Activated T-cell treated with anti-CD3 and anti-CD28 coated beads, Interleukin-2, amount 50 U/mL, for 72 hours (primary cell): ENCODE results near the gene SURF2. TPM values are rescaled to one million over a fixed set of nuclear protein-coding genes. Genes with fewer than 3 reads are reported as not detected.

ENCODE experiments used
- ATAC-seq, 2 donors: fragments of 150-1000 bp; cut with Tn5 transposase; replicated peaks in 1 of 2; 2 replicates each; pipeline ENCODE4 v1.10.0; 2021; ENCODE audit warnings: moderate library complexity in 2 of 2, mild to moderate bottlenecking in 1 of 2
- DNase-seq, 2 donors: peaks; one replicate each; pipeline ENCODE4 v3.0.0; 2021 to 2022; ENCODE audit warnings: mixed read lengths in 1 of 2
- H3K27ac Mint-ChIP-seq: one replicate; pipeline ENCODE4 v1.8.0; 2022; ENCODE audit warnings: mild to moderate bottlenecking, moderate library complexity, mixed read lengths
- H3K27me3 Mint-ChIP-seq: one replicate; pipeline ENCODE4 v1.8.0; 2022; ENCODE audit warnings: low read depth, mixed read lengths
- H3K36me3 Mint-ChIP-seq, 2 donors: one replicate each; pipeline ENCODE4 v1.8.0; 2022; ENCODE audit warnings: mixed read lengths in 2 of 2, mild to moderate bottlenecking in 1 of 2; ENCODE audit not compliant: insufficient read depth in 2 of 2
- H3K4me1 Mint-ChIP-seq: one replicate; pipeline ENCODE4 v1.8.0; 2022; ENCODE audit warnings: low read depth, mixed read lengths
- H3K4me3 Mint-ChIP-seq, 2 donors: one replicate each; pipeline ENCODE4 v1.8.0; 2022; ENCODE audit warnings: mild to moderate bottlenecking in 2 of 2, mixed read lengths in 2 of 2, moderate library complexity in 2 of 2
- H3K9me3 Mint-ChIP-seq, 2 donors: one replicate each; pipeline ENCODE4 v1.8.0; 2022; ENCODE audit warnings: mixed read lengths in 2 of 2
- total RNA-seq, 2 donors: library from RNA; stranded (reverse); gene quantifications; one replicate each; pipeline ENCODE4 v1.2.3, GENCODE V29; 2022

SURF2 gene
- total RNA-seq, 2 donors from 2014 or later = 14.7 to 19.9 TPM

GRCh38 chr9:133341369-133342068, 14.8 kb upstream of the SURF2 start:
- ATAC-seq = peak in 1 of 2 donors; percentile 22
- Mint-ChIP-seq H3K27me3 (no peaks in the 10 kb centered on the region), H3K4me1 (peaks cover 37% of the 10 kb centered on the region), H3K36me3 (peaks cover 6 to 23% of the 10 kb centered on the region in 2 donors), H3K4me3 (no peak overlapping the region), H3K27ac (no peak overlapping the region), H3K9me3 (no peaks in the 10 kb centered on the region)
- no peak for DNase-seq

- H3K4me3 Mint-ChIP-seq = no peak overlapping the region
- H3K27me3 Mint-ChIP-seq = no peaks in the 10 kb centered on the region
- H3K27ac Mint-ChIP-seq = no peak overlapping the region
- H3K36me3 Mint-ChIP-seq = peaks cover 6 to 28% of the 10 kb centered on the region in 2 donors
- H3K4me1 Mint-ChIP-seq = peaks cover 37% of the 10 kb centered on the region
- DNase-seq (no peak), ATAC-seq (no peak)
- H3K9me3 Mint-ChIP-seq = no peaks in the 10 kb centered on the region
Measured at GRCh38 chr9:133342069-133342406, 14.3 kb upstream of the SURF2 start.

- peaks cover 6 to 28% of the 10 kb centered on the region in 2 donors for H3K36me3 Mint-ChIP-seq
Measured at GRCh38 chr9:133342570-133342969, 13.8 kb upstream of the SURF2 start.

GRCh38 chr9:133344071-133344470, 12.3 kb upstream of the SURF2 start:
- Mint-ChIP-seq H3K4me3 (no peak overlapping the region), H3K4me1 (peaks cover 46% of the 10 kb centered on the region), H3K27ac (no peak overlapping the region), H3K9me3 (no peaks in the 10 kb centered on the region), H3K27me3 (no peaks in the 10 kb centered on the region), H3K36me3 (peaks cover 16 to 39% of the 10 kb centered on the region in 2 donors)
- no peak for DNase-seq
- ATAC-seq = no peak

More at GRCh38 chr9:133342570-133342969, 13.8 kb upstream of the SURF2 start:
- no peak overlapping the region for H3K4me3 Mint-ChIP-seq
- H3K4me1 Mint-ChIP-seq = peaks cover 39% of the 10 kb centered on the region
- ATAC-seq (no peak), DNase-seq (peak in 1 of 2 donors; percentile 29)
- H3K9me3 Mint-ChIP-seq = no peaks in the 10 kb centered on the region
- no peaks in the 10 kb centered on the region for H3K27me3 Mint-ChIP-seq
- H3K27ac Mint-ChIP-seq = no peak overlapping the region

DNA sequence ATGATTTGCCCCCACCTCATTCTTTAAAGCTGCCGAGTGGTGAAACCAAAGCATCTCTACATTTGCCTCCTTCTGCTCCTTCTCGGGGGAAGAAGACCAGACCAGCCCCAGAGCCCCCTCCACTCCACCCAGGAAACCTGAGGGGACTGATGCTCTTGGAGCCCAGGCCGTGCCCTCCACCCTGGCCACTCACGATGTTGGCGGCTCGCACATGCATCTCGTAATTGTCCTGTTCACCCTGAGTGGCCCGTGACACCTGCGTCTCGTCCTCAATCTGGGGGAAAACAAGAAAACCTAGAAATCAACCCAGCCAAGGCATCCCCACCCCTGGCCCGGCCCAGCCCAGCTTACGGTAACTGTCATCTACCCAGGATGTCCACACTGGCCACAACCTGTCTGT, 11.4 kb upstream of the SURF2 start:
- Mint-ChIP-seq H3K27me3 (no peaks in the 10 kb centered on the region), H3K4me3 (no peak overlapping the region), H3K36me3 (peaks cover 18 to 37% of the 10 kb centered on the region in 2 donors), H3K27ac (no peak overlapping the region), H3K4me1 (peaks cover 54% of the 10 kb centered on the region), H3K9me3 (no peaks in the 10 kb centered on the region)
- DNase-seq (no peak), ATAC-seq (no peak)

- H3K4me1 Mint-ChIP-seq = peaks cover 54% of the 10 kb centered on the region
- DNase-seq (no peak), ATAC-seq (no peak)
- no peak overlapping the region for H3K27ac Mint-ChIP-seq
- no peaks in the 10 kb centered on the region for H3K9me3 Mint-ChIP-seq
- no peaks in the 10 kb centered on the region for H3K27me3 Mint-ChIP-seq
- H3K36me3 Mint-ChIP-seq = peaks cover 20 to 35% of the 10 kb centered on the region in 2 donors
- no peak overlapping the region for H3K4me3 Mint-ChIP-seq
Measured at GRCh38 chr9:133345596-133345995, 10.8 kb upstream of the SURF2 start.

DNA sequence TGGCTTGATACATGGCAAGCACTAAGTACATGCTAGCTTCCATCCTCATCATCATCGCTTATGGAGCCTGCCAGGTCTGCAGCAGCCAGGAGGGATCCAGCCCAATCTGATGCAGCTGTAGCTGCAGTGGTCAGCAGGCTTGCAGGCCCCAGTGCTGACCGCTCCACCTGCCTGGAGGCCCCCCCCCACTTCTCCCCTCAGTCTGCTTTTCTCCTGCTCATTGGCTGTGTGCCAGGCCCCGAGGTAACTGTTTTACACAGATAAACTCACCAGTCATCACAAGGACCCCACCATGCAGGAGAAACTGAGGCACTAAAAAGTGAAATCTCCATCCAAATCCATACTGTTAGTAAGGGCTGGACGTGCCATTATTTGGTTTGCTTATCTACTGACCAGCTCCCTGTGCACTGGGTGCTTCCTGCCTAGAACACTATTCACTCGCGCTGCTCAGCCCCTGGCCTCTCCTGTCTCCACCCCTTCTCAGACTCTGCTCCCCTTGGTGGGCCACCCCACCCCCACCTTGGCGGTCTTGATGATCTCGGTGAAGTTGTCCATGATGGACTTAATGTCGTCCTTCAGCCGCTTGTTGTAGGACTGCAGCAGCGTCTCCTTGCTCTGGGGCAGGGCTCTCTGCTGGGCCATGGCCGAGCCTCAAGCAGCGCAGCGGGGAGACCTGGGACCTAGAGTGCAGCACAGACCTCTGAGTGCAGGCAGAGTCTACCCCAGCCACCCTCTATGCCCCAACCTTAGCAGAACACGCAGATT, 10.1 kb upstream of the SURF2 start:
- H3K27me3 Mint-ChIP-seq = no peaks in the 10 kb centered on the region
- no peak for DNase-seq
- H3K27ac Mint-ChIP-seq = peak overlapping the region; percentile 74
- H3K4me3 Mint-ChIP-seq = peak overlapping the region; percentile 98 to 100
- peaks cover 54% of the 10 kb centered on the region for H3K4me1 Mint-ChIP-seq
- H3K36me3 Mint-ChIP-seq = peaks cover 20 to 34% of the 10 kb centered on the region in 2 donors
- no peaks in the 10 kb centered on the region for H3K9me3 Mint-ChIP-seq
- no peak for ATAC-seq

GRCh38 chr9:133347515-133347984, 8.8 kb upstream of the SURF2 start:
- peak overlapping the region; percentile 98 to 100 for H3K4me3 Mint-ChIP-seq
- peak; percentile 49 to 55 for ATAC-seq
- peaks cover 55% of the 10 kb centered on the region for H3K4me1 Mint-ChIP-seq
- peaks cover 23 to 39% of the 10 kb centered on the region in 2 donors for H3K36me3 Mint-ChIP-seq
- peak overlapping the region; percentile 74 for H3K27ac Mint-ChIP-seq
- H3K9me3 Mint-ChIP-seq = no peaks in the 10 kb centered on the region
- DNase-seq = peak; percentile 54 to 57
- H3K27me3 Mint-ChIP-seq = no peaks in the 10 kb centered on the region

GRCh38 chr9:133347985-133348717, 8.2 kb upstream of the SURF2 start, which contains the start of the genes MED22 and RPL7A:
TSS of gene MED22 (minus strand) at chr9:133348131. CDS start at chr9:133346662, 1,469 bp downstream.
TSS of gene RPL7A (plus strand) at chr9:133348218. CDS start at chr9:133348244, 26 bp downstream.
- Mint-ChIP-seq H3K4me3 (peak within 1 kb of the TSS; percentile 98 to 100), H3K9me3 (no peaks in the 10 kb centered on the region), H3K27ac (peak within 1 kb of the TSS; percentile 98), H3K27me3 (no peaks in the 10 kb centered on the region), H3K36me3 (peaks cover 23 to 39% of the 10 kb centered on the region in 2 donors), H3K4me1 (peaks cover 61% of the 10 kb centered on the region)
- ATAC-seq = peak; percentile 81 to 82
- DNase-seq = peak; percentile 93 to 95

- H3K9me3 Mint-ChIP-seq = no peaks in the 10 kb centered on the region
- H3K27me3 Mint-ChIP-seq = no peaks in the 10 kb centered on the region
- no peak for DNase-seq
- peak overlapping the region; percentile 98 to 100 for H3K4me3 Mint-ChIP-seq
- peaks cover 65% of the 10 kb centered on the region for H3K4me1 Mint-ChIP-seq
- H3K27ac Mint-ChIP-seq = peak overlapping the region; percentile 98
- no peak for ATAC-seq
- H3K36me3 Mint-ChIP-seq = peaks cover 25 to 41% of the 10 kb centered on the region in 2 donors
Measured at GRCh38 chr9:133348718-133349573, 7.4 kb upstream of the SURF2 start.

GRCh38 chr9:133349965-133350616, 6.3 kb upstream of the SURF2 start:
- ATAC-seq (peak in 1 of 2 donors; percentile 36), DNase-seq (peak in 1 of 2 donors; percentile 46)
- Mint-ChIP-seq H3K27ac (peak overlapping the region; percentile 98), H3K27me3 (no peaks in the 10 kb centered on the region), H3K9me3 (no peaks in the 10 kb centered on the region), H3K36me3 (peaks cover 25 to 40% of the 10 kb centered on the region in 2 donors), H3K4me1 (peaks cover 72% of the 10 kb centered on the region), H3K4me3 (peak overlapping the region; percentile 98 to 100)

- Mint-ChIP-seq H3K36me3 (peaks cover 23 to 36% of the 10 kb centered on the region in 2 donors), H3K4me1 (peaks cover 74% of the 10 kb centered on the region), H3K27ac (no peak overlapping the region), H3K4me3 (no peak overlapping the region), H3K9me3 (no peaks in the 10 kb centered on the region), H3K27me3 (no peaks in the 10 kb centered on the region)
- DNase-seq = no peak
- ATAC-seq = no peak
Measured at GRCh38 chr9:133351526-133351907, 4.8 kb upstream of the SURF2 start.
